Measurements from ENCODE around the gene CEACAM21. TPM values are rescaled to one million over a fixed set of nuclear protein-coding genes. Genes with fewer than 3 reads are reported as not detected.

The CEACAM21 gene
- total RNA-seq: 0.06 TPM in 1 of 2 replicates, not detected in the other

GRCh38 chr19:41575998-41576397 is at the start of gene CEACAM21:
CEACAM21 (plus strand) TSS chr19:41576166; CDS start chr19:41576275, 109 bp downstream.

GRCh38 chr19:41626877-41627276 is 50.9 kb downstream of the CEACAM21 start, which contains the start of gene CEACAM4:
CEACAM4 (minus strand) TSS chr19:41627074; CDS start chr19:41626963, 111 bp downstream.

Other genes starting within 250 kb of the CEACAM21 start
- 16.9 and 37.2 TPM in 2 replicates for gene TGFB1, start 222.2 kb upstream of the CEACAM21 start, total RNA-seq
- 3.7 and 5.7 TPM in 2 replicates for gene B9D2, start 212.0 kb upstream of the CEACAM21 start, total RNA-seq
- 4.2 and 4.3 TPM in 2 replicates for gene TMEM91, start 199.6 kb upstream of the CEACAM21 start, total RNA-seq
- 7.2 and 11.0 TPM in 2 replicates for gene EXOSC5, start 178.8 kb upstream of the CEACAM21 start, total RNA-seq
- gene BCKDHA, start 178.3 kb upstream of the CEACAM21 start, total RNA-seq: 23.1 and 26.3 TPM in 2 replicates
- gene B3GNT8, start 148.8 kb upstream of the CEACAM21 start, total RNA-seq: 0.26 and 2.0 TPM in 2 replicates
- 20.0 and 23.9 TPM in 2 replicates for gene DMAC2, start 136.3 kb upstream of the CEACAM21 start, total RNA-seq
- not detected in 2 replicates for gene ERICH4, start 133.0 kb upstream of the CEACAM21 start, total RNA-seq
- not detected in 2 replicates for gene CEACAM4, start 50.9 kb downstream of the CEACAM21 start, total RNA-seq
- gene CEACAM7, start 112.1 kb downstream of the CEACAM21 start, total RNA-seq: not detected in 2 replicates
- gene CEACAM5, start 132.5 kb downstream of the CEACAM21 start, total RNA-seq: not detected in 2 replicates
- gene CEACAM6, start 179.4 kb downstream of the CEACAM21 start, total RNA-seq: not detected in 2 replicates
- not detected in 2 replicates for gene CEACAM3, start 220.4 kb downstream of the CEACAM21 start, total RNA-seq